GM20000 (cell line): ENCODE measurements around the gene SNED1.

Experiments
- DNase-seq: peaks from one replicate; pipeline ENCODE4 v3.0.0; 2012; ENCODE audit warnings: low spot score
- TF ChIP-seq, protein P1 (sequence below): IDR thresholded peaks from 2 replicates; pipeline ENCODE4 v1.5.1; 2012; ENCODE audit warnings: mild to moderate bottlenecking, control low read depth; ENCODE audit errors: extremely low read depth, missing control alignments

Gene SNED1

DNA sequence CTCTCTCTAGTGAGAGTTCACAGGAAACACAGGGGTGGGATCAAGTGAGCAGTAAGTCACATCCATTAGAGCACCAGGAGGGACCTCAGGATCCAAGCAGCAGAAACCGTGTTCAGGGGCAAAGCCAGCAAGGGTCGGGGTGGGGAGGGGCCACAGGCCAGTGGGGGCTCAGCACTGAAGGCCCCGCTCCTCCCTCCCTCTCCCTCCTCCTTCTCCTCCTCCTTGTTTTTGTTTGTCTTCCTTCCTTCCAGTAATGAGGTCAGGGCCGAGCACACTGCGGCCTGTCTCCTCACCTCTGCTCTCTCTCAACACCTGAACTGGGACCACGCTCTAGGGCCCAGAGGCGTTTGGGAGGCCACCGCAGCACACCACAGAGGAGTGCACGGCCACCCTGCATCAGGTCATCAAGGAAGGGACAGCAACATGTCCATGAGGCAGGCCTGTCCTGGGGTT, 82.8 kb downstream of the SNED1 start:
- TF ChIP-seq, protein P1, sequence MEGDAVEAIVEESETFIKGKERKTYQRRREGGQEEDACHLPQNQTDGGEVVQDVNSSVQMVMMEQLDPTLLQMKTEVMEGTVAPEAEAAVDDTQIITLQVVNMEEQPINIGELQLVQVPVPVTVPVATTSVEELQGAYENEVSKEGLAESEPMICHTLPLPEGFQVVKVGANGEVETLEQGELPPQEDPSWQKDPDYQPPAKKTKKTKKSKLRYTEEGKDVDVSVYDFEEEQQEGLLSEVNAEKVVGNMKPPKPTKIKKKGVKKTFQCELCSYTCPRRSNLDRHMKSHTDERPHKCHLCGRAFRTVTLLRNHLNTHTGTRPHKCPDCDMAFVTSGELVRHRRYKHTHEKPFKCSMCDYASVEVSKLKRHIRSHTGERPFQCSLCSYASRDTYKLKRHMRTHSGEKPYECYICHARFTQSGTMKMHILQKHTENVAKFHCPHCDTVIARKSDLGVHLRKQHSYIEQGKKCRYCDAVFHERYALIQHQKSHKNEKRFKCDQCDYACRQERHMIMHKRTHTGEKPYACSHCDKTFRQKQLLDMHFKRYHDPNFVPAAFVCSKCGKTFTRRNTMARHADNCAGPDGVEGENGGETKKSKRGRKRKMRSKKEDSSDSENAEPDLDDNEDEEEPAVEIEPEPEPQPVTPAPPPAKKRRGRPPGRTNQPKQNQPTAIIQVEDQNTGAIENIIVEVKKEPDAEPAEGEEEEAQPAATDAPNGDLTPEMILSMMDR: no peak
- no peak for DNase-seq

DNA sequence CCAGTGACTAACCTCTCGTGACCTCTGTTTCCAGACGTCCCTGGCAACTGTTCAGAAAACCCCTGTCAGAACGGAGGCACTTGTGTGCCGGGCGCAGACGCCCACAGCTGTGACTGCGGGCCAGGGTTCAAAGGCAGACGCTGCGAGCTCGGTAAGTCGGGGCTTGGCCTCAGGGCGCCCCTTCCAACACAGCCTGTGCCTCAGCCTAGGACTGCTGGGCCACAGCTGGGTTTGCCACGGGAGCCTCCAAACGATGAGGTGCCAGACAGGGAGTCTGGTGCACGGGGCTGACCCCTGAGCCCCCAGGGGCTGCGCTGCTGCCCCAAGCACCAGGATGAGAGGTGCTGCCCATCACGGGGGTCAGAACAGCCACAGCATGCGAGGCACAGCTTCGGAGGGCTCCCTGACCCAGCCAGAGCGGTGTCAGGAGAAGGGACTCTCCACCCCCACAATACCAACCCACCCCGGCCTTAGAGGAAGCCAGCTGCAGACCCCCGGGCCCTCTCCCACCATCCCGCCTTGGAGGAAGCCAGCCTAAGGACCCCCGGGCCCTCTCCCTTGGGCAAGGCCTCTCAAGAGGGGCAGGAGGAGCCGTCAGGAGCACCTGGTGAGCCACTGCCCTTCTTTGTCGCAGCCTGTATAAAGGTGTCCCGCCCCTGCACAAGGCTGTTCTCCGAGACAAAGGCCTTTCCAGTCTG, 83.4 kb downstream of the SNED1 start:
- DNase-seq: no peak
- TF ChIP-seq, protein P1: no peak

DNA sequence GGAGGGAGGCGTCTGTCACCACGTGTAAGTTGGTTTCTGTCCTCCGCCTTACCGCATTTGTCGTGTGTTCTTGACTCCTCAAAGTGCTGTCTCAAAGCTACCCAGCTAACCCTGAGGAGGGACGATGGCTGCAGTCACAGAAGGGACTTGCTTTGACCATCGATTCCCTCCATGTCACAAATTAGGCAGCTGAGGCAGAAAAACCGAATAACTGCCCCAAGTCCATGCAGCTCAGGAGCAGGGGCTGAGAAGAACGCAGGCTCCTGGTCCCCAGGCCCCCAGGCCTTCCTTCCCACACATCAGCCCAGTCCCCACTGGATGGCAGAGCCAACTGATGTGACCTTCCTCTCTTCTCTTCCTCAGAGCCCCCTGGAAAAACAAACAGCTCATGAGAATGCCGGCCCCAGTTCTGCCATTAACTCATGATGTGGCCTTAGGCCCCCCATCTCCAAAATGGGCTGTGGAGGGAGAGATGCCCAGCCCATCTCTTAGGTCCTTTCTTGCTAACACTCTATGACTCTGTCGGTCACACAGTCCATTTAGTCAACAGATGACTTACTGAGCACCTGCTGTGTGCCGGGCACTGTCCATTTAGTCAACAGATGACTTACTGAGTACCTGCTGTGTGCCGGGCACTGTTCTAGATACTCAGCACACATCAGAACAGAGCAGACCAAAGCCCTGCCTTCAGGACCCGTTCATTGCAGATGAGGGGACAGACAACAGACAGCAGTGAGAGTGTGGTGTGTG, 84.1 kb downstream of the SNED1 start:
- no peak for DNase-seq
- TF ChIP-seq, protein P1: no peak

DNA sequence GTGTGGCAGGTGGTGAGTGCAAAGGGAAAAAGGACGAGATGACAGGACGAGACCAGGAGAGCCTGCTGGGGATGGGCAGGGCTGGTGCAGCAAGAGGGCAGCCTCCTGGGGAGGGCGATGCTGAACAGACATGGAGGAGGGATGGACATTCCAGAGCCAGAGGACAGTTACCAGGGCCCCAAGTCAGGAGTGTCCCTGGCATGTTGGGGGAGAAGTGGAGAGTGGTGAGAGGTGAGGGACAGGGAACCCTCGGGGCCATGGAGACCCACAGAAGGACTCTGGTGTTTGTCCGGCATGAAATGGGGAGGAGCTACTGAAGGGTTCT, 84.6 kb downstream of the SNED1 start:
- DNase-seq: no peak

DNA sequence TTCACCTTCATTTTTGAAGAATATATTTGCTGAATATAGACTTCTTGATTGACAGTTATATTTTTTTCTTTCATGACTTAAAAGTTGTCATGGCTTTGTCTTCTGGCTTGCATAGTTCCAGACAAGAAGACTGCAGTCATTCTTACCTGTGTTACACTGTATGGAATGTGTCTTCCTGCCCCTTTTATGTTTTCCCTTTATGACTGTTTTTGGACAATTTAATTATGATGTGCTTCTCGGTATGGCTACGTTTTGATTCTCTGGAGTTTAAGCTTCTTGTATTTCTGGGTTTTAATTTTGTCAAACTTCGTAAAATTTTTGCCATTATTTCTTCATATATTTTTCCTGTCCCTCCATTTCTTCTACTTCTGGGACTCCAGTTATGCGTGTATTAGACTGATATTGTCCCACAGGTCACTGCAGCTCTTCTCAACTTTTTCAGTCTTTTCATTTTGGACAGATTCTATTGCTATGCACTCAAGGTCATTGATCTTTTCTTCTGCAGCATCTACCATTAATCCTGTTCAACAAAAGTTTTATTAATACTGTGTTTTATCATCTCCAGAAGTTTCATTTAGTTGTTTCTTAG, 86.5 kb downstream of the SNED1 start:
- TF ChIP-seq, protein P1: no peak
- no peak for DNase-seq

More for the DNA sequence above, 84.6 kb downstream of the SNED1 start:
- TF ChIP-seq, protein P1: no peak

DNA sequence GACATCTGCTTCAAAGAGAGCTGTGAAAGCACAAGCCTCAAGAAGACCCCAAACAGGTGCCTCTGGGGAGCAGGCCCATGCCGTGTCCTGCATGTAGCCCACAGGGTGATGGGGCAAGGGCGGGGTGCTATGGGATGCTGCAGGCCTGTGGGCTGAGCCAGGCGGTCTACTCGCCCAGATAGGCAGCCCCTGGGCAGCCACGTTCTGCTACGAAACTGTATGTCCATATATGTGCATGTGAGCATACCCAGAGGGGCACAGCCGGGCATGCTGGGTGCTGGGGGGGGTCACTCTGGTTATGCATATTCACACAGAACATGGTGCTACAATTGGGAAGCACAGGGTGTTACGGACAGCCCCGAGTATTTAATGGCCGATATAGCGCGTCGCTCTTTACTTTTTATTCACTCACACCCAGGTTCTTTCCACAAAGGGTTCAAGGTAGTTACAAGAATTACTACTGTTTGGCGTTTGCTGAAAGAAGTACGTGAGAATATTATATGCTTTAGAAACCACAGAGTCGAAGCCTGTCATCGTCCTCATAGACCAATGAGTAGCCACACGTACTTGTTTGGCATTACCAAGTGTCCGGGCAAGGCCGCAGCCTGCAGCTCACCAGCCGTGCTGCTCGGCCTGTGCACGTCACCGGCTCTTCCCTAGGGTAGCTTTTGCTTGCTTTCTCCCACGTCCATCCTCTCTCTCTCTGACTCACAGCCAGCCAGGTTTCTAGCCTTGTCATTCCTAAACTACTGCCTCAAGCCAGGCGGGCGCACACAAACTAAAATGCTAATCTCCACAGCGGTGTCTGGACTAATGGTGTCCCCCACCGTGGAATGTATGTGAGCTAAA, 89.2 kb downstream of the SNED1 start:
- TF ChIP-seq, protein P1: no peak
- DNase-seq: peak; percentile 37
